GM20000 (cell line): ENCODE results near the gene HPRT1.
A peak's percentile ranks its signal among the peaks of the same experiment; 100 is the strongest.

Experiments
- DNase-seq: peaks from one replicate; pipeline ENCODE4 v3.0.0; 2012; ENCODE audit warnings: low spot score
- CTCF ChIP-seq: IDR thresholded peaks from 2 replicates; pipeline ENCODE4 v1.5.1; 2012; ENCODE audit warnings: mild to moderate bottlenecking, control low read depth; ENCODE audit errors: extremely low read depth, missing control alignments

Gene HPRT1

GRCh38 chrX:134460005-134460861, at the start of gene HPRT1:
HPRT1 (plus strand) TSS chrX:134460165; CDS start chrX:134460312, 147 bp downstream.
- peak; percentile 86 for DNase-seq

DNA sequence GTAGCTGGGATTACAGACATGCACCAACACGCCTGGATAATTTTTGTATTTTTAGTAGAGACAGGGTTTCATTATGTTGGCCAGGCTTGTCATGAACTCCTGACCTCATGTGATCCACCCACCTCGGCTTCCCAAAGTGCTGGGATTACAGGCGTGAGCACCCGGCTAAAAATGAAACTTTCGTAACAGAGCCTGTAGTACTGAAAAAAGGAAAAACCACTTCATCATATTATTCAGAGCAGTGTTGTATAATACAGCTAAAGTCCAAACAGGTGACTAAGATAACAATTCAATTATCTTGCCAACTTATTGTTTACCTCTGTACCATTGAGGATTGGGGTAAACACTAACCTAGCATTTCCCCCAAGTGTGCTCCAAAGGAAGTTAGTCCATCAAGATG, 43.9 kb upstream of the HPRT1 start:
- DNase-seq, result no peak
- TF ChIP-seq CTCF, result no peak

More at GRCh38 chrX:134460005-134460861, at the start of gene HPRT1:
- TF ChIP-seq CTCF, result no peak

GRCh38 chrX:134418317-134419113, 41.5 kb upstream of the HPRT1 start:
- TF ChIP-seq CTCF, result no peak
- DNase-seq, result no peak

- no peak for TF ChIP-seq CTCF
- no peak for DNase-seq
Observed at GRCh38 chrX:134419784-134420183, 40.2 kb upstream of the HPRT1 start.

DNA sequence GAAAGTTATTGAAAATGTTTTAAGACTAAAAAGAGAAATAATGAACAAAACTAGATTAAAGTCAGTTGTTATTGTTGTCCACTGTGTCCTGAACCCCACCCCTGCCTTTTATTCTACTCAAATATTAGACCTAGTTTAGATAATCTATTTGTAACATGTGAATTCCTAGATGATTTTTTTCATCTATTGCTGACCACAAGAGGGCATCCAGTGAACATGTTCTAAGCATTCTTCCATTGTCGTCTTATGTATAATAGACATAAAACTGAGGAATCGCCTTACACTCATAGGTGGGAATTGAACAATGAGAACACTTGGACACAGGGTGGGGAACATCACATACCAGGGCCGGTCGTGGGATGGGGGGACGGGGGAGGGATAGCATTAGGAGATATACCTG, 36.4 kb upstream of the HPRT1 start:
- no peak for TF ChIP-seq CTCF
- no peak for DNase-seq

DNA sequence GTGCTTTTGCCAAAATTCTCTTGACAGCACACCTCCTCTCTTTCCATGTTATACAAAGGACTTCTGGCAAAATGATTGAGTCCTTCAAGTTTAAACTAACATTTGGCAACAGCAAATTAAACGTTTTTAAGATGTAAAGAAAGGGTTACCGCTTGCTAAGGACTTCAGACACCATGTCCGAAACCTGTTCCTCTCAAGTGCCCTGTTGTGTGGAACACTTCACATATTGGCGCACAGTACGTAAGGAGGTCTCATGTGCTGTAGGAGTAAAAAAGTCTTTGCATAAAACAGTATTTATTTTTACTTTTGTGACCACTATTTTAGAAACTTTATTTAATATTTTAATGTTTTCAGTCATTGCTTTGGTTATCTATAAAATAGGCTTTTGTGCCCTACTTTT, 33.7 kb upstream of the HPRT1 start:
- TF ChIP-seq CTCF, result no peak
- no peak for DNase-seq

DNA sequence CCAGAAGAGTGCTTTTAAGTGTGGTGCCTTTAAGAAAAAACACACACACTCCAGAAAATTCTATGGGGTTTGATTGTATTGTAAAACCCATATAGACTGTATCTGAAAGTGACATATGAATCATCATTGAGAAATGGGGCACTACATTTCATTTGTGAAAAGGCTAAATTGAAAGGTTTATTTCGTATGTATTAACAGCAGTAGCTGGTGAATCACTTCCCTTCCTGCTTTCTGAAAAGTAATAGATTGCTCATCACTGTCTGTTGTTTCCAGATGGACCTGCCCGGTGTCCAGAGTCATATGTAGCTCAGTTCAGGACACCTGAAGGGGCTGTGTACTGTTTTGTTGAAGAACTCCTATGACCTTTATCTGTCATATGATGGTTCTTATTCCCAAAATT, 28.1 kb upstream of the HPRT1 start:
- TF ChIP-seq CTCF, result no peak
- no peak for DNase-seq
